ENCODE results near the gene UNC5C. TPM values are rescaled to one million over a fixed set of nuclear protein-coding genes. Genes with fewer than 3 reads are reported as not detected.
"Not testable (repeated sequence)": the region's sequence is repeated elsewhere in the genome, so short reads cannot be mapped to it uniquely, and the experiment has no call there.

Gene UNC5C
- total RNA-seq, 1 experiment from 2014 or later, result 1.0 TPM

DNA sequence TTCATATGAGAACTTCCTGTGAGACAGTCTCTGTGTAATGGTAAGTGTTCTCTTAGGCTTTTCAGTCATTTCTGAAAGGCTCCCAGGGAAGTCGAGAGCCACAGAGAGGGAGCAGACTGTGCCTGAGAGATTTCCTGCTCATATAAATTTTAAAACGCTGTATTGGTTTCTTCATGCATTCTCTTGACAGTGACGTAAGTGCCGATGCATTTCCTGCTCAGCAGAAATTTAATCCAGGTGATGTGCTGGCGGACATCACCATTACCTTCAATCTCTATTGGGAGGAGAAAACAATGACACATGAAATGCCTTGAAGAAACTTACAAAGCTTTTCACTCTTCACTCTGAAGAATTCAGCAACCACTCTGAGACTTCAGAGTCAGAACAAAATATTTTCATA is 407.4 kb downstream of the UNC5C start (continued):
- TF ChIP-seq, protein P1, sequence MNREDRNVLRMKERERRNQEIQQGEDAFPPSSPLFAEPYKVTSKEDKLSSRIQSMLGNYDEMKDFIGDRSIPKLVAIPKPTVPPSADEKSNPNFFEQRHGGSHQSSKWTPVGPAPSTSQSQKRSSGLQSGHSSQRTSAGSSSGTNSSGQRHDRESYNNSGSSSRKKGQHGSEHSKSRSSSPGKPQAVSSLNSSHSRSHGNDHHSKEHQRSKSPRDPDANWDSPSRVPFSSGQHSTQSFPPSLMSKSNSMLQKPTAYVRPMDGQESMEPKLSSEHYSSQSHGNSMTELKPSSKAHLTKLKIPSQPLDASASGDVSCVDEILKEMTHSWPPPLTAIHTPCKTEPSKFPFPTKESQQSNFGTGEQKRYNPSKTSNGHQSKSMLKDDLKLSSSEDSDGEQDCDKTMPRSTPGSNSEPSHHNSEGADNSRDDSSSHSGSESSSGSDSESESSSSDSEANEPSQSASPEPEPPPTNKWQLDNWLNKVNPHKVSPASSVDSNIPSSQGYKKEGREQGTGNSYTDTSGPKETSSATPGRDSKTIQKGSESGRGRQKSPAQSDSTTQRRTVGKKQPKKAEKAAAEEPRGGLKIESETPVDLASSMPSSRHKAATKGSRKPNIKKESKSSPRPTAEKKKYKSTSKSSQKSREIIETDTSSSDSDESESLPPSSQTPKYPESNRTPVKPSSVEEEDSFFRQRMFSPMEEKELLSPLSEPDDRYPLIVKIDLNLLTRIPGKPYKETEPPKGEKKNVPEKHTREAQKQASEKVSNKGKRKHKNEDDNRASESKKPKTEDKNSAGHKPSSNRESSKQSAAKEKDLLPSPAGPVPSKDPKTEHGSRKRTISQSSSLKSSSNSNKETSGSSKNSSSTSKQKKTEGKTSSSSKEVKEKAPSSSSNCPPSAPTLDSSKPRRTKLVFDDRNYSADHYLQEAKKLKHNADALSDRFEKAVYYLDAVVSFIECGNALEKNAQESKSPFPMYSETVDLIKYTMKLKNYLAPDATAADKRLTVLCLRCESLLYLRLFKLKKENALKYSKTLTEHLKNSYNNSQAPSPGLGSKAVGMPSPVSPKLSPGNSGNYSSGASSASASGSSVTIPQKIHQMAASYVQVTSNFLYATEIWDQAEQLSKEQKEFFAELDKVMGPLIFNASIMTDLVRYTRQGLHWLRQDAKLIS (CRISPR knock-in tag; IDR thresholded peaks at IDR 0.05; ENCODE audit: borderline replicate concordance), result no peak

DNA sequence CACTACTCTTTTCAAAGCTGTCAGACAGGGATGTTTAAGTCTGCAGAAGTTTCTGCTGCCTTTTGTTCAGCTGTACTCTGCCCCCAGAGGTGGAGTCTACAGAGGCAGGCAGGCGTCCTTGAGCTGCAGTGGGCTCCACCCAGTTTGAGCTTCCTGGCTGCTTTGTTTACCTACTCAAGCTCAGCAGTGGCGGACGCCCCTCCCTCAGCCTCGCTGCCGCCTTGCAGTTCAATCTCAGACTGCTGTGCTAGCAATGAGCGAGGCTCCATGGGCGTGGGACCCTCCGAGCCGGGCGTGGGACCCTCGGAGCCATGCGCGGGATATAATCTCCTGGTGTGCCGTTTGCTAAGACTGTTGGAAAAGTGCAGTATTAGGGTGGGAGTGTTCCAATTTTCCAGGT is 409.3 kb downstream of the UNC5C start:
- Mint-ChIP-seq H3K27me3 (ENCODE audit: low read depth) (peaks cover 60% of the 10 kb centered on the region), H3K36me3 (peaks cover 43% of the 10 kb centered on the region), H3K9me3 (peaks cover 54% of the 10 kb centered on the region)
- POLR2A ChIA-PET; H3K27ac Mint-ChIP-seq; H3K4me3 Mint-ChIP-seq; DNase-seq (ENCODE audit: low spot score); H3K4me1 Mint-ChIP-seq; CTCF ChIA-PET; ATAC-seq: not testable (repeated sequence)

DNA sequence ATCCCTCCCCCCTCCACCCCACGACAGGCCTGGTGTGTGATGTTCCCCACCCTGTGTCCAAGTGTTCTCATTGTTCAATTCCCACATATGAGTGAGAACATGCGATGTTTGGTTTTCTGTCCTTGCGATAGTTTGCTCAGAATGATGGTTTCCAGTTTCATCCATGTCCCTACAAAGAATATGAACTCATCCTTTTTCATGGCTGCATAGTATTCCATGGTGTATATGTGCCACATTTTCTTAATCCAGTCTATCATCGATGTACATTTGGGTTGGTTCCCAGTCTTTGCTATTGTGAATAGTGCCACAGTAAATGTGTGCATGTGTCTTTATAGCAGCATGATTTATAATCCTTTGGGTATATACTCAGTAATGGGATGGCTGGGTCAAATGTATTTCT is 414.8 kb downstream of the UNC5C start:
- DNase-seq (ENCODE audit: low spot score); H3K4me3 Mint-ChIP-seq; ATAC-seq; CTCF ChIA-PET; H3K27ac Mint-ChIP-seq; POLR2A ChIA-PET; H3K4me1 Mint-ChIP-seq: not testable (repeated sequence)
- Mint-ChIP-seq H3K36me3 (peaks cover 23% of the 10 kb centered on the region), H3K27me3 (ENCODE audit: low read depth) (peaks cover 19% of the 10 kb centered on the region), H3K9me3 (peaks cover 39% of the 10 kb centered on the region)

DNA sequence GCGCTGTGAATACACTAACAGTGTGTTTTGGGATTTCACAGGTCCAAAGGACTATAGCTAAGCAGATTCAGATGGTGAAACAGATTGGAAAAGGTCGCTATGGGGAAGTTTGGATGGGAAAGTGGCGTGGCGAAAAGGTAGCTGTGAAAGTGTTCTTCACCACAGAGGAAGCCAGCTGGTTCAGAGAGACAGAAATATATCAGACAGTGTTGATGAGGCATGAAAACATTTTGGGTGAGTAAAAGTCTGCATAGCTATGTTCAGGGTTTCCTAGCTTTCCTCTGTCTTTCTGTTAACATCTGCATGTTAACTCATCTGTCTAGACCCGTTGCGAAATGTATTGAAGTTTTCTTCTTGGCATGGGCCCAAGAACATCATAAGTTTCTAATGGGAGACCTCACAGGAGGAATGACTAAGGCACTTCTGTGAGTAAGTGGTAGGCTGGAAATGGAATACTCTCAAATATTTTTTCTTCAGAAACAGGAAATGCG is 418.9 kb downstream of the UNC5C start:
- Mint-ChIP-seq H3K36me3 (peaks cover 4% of the 10 kb centered on the region; the same call in 1 of the 2 replicates), H3K9me3 (peaks cover 10% of the 10 kb centered on the region; the same call in 1 of the 2 replicates), H3K4me1 (no peaks in the 10 kb centered on the region), H3K27me3 (ENCODE audit: low read depth) (no peaks in the 10 kb centered on the region; the same call in 1 of the 2 replicates), H3K4me3 (no peak overlapping the region), H3K27ac (no peak overlapping the region)
- no peak for ATAC-seq
- CTCF ChIA-PET, result no interaction called here
- no peak for DNase-seq (ENCODE audit: low spot score)
- POLR2A ChIA-PET, result no interaction called here
- TF ChIP-seq, protein P2, sequence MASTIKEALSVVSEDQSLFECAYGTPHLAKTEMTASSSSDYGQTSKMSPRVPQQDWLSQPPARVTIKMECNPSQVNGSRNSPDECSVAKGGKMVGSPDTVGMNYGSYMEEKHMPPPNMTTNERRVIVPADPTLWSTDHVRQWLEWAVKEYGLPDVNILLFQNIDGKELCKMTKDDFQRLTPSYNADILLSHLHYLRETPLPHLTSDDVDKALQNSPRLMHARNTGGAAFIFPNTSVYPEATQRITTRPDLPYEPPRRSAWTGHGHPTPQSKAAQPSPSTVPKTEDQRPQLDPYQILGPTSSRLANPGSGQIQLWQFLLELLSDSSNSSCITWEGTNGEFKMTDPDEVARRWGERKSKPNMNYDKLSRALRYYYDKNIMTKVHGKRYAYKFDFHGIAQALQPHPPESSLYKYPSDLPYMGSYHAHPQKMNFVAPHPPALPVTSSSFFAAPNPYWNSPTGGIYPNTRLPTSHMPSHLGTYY (CRISPR knock-in tag; IDR thresholded peaks at IDR 0.05), result no peak
- TF ChIP-seq ZNF232 (CRISPR knock-in tag; IDR thresholded peaks at IDR 0.05) (no peak), NFE2L1 (CRISPR knock-in tag; IDR thresholded peaks at IDR 0.05) (no peak), ATF1 (CRISPR knock-in tag; IDR thresholded peaks at IDR 0.05) (no peak), CREB1 (CRISPR knock-in tag; IDR thresholded peaks at IDR 0.05) (no peak), MYBL2 (CRISPR knock-in tag; IDR thresholded peaks at IDR 0.05) (no peak), ZNF671 (CRISPR knock-in tag; IDR thresholded peaks at IDR 0.05) (no peak), NR2C2 (CRISPR knock-in tag; IDR thresholded peaks at IDR 0.05) (no peak), NFATC4 (CRISPR knock-in tag; IDR thresholded peaks at IDR 0.05) (no peak)
- TF ChIP-seq, protein P1 (CRISPR knock-in tag; IDR thresholded peaks at IDR 0.05; ENCODE audit: borderline replicate concordance), result no peak
- TF ChIP-seq, protein P3, sequence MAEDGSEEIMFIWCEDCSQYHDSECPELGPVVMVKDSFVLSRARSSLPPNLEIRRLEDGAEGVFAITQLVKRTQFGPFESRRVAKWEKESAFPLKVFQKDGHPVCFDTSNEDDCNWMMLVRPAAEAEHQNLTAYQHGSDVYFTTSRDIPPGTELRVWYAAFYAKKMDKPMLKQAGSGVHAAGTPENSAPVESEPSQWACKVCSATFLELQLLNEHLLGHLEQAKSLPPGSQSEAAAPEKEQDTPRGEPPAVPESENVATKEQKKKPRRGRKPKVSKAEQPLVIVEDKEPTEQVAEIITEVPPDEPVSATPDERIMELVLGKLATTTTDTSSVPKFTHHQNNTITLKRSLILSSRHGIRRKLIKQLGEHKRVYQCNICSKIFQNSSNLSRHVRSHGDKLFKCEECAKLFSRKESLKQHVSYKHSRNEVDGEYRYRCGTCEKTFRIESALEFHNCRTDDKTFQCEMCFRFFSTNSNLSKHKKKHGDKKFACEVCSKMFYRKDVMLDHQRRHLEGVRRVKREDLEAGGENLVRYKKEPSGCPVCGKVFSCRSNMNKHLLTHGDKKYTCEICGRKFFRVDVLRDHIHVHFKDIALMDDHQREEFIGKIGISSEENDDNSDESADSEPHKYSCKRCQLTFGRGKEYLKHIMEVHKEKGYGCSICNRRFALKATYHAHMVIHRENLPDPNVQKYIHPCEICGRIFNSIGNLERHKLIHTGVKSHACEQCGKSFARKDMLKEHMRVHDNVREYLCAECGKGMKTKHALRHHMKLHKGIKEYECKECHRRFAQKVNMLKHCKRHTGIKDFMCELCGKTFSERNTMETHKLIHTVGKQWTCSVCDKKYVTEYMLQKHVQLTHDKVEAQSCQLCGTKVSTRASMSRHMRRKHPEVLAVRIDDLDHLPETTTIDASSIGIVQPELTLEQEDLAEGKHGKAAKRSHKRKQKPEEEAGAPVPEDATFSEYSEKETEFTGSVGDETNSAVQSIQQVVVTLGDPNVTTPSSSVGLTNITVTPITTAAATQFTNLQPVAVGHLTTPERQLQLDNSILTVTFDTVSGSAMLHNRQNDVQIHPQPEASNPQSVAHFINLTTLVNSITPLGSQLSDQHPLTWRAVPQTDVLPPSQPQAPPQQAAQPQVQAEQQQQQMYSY (CRISPR knock-in tag; IDR thresholded peaks at IDR 0.05), result no peak
- TF ChIP-seq, protein P4, sequence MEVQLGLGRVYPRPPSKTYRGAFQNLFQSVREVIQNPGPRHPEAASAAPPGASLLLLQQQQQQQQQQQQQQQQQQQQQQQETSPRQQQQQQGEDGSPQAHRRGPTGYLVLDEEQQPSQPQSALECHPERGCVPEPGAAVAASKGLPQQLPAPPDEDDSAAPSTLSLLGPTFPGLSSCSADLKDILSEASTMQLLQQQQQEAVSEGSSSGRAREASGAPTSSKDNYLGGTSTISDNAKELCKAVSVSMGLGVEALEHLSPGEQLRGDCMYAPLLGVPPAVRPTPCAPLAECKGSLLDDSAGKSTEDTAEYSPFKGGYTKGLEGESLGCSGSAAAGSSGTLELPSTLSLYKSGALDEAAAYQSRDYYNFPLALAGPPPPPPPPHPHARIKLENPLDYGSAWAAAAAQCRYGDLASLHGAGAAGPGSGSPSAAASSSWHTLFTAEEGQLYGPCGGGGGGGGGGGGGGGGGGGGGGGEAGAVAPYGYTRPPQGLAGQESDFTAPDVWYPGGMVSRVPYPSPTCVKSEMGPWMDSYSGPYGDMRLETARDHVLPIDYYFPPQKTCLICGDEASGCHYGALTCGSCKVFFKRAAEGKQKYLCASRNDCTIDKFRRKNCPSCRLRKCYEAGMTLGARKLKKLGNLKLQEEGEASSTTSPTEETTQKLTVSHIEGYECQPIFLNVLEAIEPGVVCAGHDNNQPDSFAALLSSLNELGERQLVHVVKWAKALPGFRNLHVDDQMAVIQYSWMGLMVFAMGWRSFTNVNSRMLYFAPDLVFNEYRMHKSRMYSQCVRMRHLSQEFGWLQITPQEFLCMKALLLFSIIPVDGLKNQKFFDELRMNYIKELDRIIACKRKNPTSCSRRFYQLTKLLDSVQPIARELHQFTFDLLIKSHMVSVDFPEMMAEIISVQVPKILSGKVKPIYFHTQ (CRISPR knock-in tag; IDR thresholded peaks at IDR 0.05), result no peak
- TF ChIP-seq, protein P5, sequence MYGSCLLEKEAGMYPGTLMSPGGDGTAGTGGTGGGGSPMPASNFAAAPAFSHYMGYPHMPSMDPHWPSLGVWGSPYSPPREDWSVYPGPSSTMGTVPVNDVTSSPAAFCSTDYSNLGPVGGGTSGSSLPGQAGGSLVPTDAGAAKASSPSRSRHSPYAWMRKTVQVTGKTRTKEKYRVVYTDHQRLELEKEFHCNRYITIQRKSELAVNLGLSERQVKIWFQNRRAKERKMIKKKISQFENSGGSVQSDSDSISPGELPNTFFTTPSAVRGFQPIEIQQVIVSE (CRISPR knock-in tag; IDR thresholded peaks at IDR 0.05; ENCODE audit: borderline replicate concordance), result no peak
